ENCODE measurements around the gene SLC7A5. TPM values are rescaled to one million over a fixed set of nuclear protein-coding genes. Genes with fewer than 3 reads are reported as not detected.

SLC7A5 gene
- polyA plus RNA-seq, 1 donor from 2014 or later, result 3.9 TPM

DNA sequence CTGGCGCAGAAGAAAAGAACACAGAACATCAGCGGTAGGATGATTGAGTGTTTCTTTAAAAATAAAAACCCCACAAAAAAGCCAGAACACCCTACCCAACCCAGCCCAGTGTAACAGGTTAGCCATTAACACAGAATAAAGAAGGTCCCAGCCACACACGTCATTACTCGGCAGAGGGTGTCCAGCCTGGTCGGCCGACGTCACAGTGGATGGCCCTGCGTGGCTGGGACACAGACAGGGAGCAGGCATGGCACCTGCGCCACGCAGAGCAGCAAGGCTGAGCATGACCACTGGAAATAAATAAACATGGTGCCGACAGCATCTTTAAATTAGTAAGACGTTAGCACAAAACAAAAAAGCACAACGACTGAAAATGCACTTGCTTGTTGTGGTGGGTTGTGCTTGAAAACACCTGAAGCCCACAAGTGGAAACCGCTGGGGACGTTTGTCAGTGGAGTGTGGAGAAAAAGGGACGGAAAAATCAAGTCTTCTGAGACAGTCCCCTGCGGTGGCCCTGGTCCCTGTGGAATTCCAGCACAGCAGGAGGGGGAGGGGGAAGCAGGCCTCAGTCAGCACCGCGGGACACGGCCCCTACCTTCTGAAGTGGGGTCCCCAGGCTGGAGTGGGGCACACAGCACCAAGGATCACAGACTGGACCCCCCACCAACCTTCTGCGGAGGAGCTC is 39.2 kb downstream of the SLC7A5 start:
- H3K27me3 ChIP-seq (ENCODE audit: insufficient read depth, low read depth, low read length), result no peaks in the 10 kb centered on the region
- no peaks in the 10 kb centered on the region for H3K79me2 ChIP-seq (replicated peaks; ENCODE audit: insufficient read depth, low read length)
- no peak overlapping the region for H2AFZ ChIP-seq (ENCODE audit: low read depth, low read length)
- TF ChIP-seq RAD21 (conservative IDR thresholded peaks at IDR 0.05) (no peak), EZH2 (IDR thresholded peaks at IDR 0.05; ENCODE audit: borderline replicate concordance, insufficient read depth, low read length, poor library complexity, severe bottlenecking) (no peak), SMC3 (conservative IDR thresholded peaks at IDR 0.05; ENCODE audit: poor library complexity) (no peak), POLR2AphosphoS5 (IDR thresholded peaks at IDR 0.05) (no peak), EP300 (conservative IDR thresholded peaks at IDR 0.05; ENCODE audit: poor library complexity, severe bottlenecking) (no peak), TAF1 (IDR thresholded peaks at IDR 0.05; ENCODE audit: low read depth) (no peak), MXI1 (conservative IDR thresholded peaks at IDR 0.05; ENCODE audit: poor library complexity, severe bottlenecking) (no peak)
- TF ChIP-seq, protein P1, sequence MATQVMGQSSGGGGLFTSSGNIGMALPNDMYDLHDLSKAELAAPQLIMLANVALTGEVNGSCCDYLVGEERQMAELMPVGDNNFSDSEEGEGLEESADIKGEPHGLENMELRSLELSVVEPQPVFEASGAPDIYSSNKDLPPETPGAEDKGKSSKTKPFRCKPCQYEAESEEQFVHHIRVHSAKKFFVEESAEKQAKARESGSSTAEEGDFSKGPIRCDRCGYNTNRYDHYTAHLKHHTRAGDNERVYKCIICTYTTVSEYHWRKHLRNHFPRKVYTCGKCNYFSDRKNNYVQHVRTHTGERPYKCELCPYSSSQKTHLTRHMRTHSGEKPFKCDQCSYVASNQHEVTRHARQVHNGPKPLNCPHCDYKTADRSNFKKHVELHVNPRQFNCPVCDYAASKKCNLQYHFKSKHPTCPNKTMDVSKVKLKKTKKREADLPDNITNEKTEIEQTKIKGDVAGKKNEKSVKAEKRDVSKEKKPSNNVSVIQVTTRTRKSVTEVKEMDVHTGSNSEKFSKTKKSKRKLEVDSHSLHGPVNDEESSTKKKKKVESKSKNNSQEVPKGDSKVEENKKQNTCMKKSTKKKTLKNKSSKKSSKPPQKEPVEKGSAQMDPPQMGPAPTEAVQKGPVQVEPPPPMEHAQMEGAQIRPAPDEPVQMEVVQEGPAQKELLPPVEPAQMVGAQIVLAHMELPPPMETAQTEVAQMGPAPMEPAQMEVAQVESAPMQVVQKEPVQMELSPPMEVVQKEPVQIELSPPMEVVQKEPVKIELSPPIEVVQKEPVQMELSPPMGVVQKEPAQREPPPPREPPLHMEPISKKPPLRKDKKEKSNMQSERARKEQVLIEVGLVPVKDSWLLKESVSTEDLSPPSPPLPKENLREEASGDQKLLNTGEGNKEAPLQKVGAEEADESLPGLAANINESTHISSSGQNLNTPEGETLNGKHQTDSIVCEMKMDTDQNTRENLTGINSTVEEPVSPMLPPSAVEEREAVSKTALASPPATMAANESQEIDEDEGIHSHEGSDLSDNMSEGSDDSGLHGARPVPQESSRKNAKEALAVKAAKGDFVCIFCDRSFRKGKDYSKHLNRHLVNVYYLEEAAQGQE (IDR thresholded peaks at IDR 0.05; ENCODE audit: borderline replicate concordance), result no peak
- TF ChIP-seq, protein P2, sequence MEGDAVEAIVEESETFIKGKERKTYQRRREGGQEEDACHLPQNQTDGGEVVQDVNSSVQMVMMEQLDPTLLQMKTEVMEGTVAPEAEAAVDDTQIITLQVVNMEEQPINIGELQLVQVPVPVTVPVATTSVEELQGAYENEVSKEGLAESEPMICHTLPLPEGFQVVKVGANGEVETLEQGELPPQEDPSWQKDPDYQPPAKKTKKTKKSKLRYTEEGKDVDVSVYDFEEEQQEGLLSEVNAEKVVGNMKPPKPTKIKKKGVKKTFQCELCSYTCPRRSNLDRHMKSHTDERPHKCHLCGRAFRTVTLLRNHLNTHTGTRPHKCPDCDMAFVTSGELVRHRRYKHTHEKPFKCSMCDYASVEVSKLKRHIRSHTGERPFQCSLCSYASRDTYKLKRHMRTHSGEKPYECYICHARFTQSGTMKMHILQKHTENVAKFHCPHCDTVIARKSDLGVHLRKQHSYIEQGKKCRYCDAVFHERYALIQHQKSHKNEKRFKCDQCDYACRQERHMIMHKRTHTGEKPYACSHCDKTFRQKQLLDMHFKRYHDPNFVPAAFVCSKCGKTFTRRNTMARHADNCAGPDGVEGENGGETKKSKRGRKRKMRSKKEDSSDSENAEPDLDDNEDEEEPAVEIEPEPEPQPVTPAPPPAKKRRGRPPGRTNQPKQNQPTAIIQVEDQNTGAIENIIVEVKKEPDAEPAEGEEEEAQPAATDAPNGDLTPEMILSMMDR (IDR thresholded peaks at IDR 0.05; ENCODE audit: poor library complexity, severe bottlenecking), result no peak
- no peaks in the 10 kb centered on the region for H3F3A ChIP-seq (ENCODE audit: insufficient read depth, low read length, poor library complexity, severe bottlenecking)
- H4K20me1 ChIP-seq (ENCODE audit: insufficient read depth), result no peaks in the 10 kb centered on the region
- no peak overlapping the region for H3K4me2 ChIP-seq (ENCODE audit: low read length)
- H3K9me2 ChIP-seq (ENCODE audit: insufficient read depth, low read length), result no peaks in the 10 kb centered on the region
- no peak overlapping the region for H3K4me3 ChIP-seq (ENCODE audit: low read length)
- no peaks in the 10 kb centered on the region for H3K36me3 ChIP-seq (ENCODE audit: insufficient read depth, low read length)
- no peaks in the 10 kb centered on the region for H3K9me3 ChIP-seq (ENCODE audit: low read length)
- no peak overlapping the region for H3K9ac ChIP-seq (ENCODE audit: low read length)
- H3K27ac ChIP-seq (ENCODE audit: low read length), result no peak overlapping the region

DNA sequence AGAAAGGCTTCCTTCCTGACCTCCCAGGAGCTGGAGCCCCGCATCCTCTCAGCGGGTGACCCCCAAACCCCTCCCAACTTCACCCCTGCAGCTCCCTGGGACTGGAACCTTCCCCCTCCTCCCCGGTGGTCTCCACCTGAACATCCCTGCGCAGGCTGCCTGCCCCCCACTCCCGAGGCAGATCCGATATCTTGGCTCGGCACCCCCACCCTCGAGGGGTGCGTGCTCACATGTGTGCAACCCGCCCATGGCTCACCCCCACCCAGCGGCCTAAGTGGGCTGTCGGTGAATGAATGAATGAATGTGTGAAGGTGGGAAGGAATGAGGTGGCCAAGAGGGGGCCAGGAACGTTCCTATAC is 39.7 kb downstream of the SLC7A5 start:
- H3F3A ChIP-seq (ENCODE audit: insufficient read depth, low read length, poor library complexity, severe bottlenecking), result no peaks in the 10 kb centered on the region
- no peaks in the 10 kb centered on the region for H3K9me2 ChIP-seq (ENCODE audit: insufficient read depth, low read length)
- no peaks in the 10 kb centered on the region for H3K27me3 ChIP-seq (ENCODE audit: insufficient read depth, low read depth, low read length)
- H3K79me2 ChIP-seq (replicated peaks; ENCODE audit: insufficient read depth, low read length), result no peaks in the 10 kb centered on the region
- no peak overlapping the region for H3K4me3 ChIP-seq (ENCODE audit: low read length)
- H3K27ac ChIP-seq (ENCODE audit: low read length), result no peak overlapping the region
- no peak overlapping the region for H2AFZ ChIP-seq (ENCODE audit: low read depth, low read length)
- H3K9me3 ChIP-seq (ENCODE audit: low read length), result no peaks in the 10 kb centered on the region
- TF ChIP-seq SMC3 (conservative IDR thresholded peaks at IDR 0.05; ENCODE audit: poor library complexity) (no peak), TAF1 (IDR thresholded peaks at IDR 0.05; ENCODE audit: low read depth) (no peak), POLR2AphosphoS5 (IDR thresholded peaks at IDR 0.05) (no peak), RAD21 (conservative IDR thresholded peaks at IDR 0.05) (no peak), EZH2 (IDR thresholded peaks at IDR 0.05; ENCODE audit: borderline replicate concordance, insufficient read depth, low read length, poor library complexity, severe bottlenecking) (no peak), MXI1 (conservative IDR thresholded peaks at IDR 0.05; ENCODE audit: poor library complexity, severe bottlenecking) (no peak), EP300 (conservative IDR thresholded peaks at IDR 0.05; ENCODE audit: poor library complexity, severe bottlenecking) (no peak)
- TF ChIP-seq, protein P2 (IDR thresholded peaks at IDR 0.05; ENCODE audit: poor library complexity, severe bottlenecking), result no peak
- TF ChIP-seq, protein P1 (IDR thresholded peaks at IDR 0.05; ENCODE audit: borderline replicate concordance), result no peak
- no peak overlapping the region for H3K4me2 ChIP-seq (ENCODE audit: low read length)
- no peaks in the 10 kb centered on the region for H4K20me1 ChIP-seq (ENCODE audit: insufficient read depth)
- H3K9ac ChIP-seq (ENCODE audit: low read length), result no peak overlapping the region
- no peaks in the 10 kb centered on the region for H3K36me3 ChIP-seq (ENCODE audit: insufficient read depth, low read length)

Data from neural cell (in vitro differentiated cells).